Neural crest cell (in vitro differentiated cells): ENCODE data around the gene GPHN. TPM values are rescaled to one million over a fixed set of nuclear protein-coding genes. Genes with fewer than 3 reads are reported as not detected.
"Not testable (repeated sequence)": the region's sequence is repeated elsewhere in the genome, so short reads cannot be mapped to it uniquely, and the experiment has no call there.

Experiments used
- DNase-seq: peaks from one replicate; pipeline ENCODE4 v3.0.0; 2021; ENCODE audit warnings: low read depth, mixed read lengths, low spot score
- H3K27ac Mint-ChIP-seq: one replicate; pipeline ENCODE4 v1.8.0; 2021; ENCODE audit warnings: mild to moderate bottlenecking, mixed read lengths; ENCODE audit not compliant: unreplicated experiment
- H3K27me3 Mint-ChIP-seq: 2 replicates; pipeline ENCODE4 v1.8.0; 2021; ENCODE audit warnings: low read depth, mild to moderate bottlenecking, mixed read lengths
- H3K36me3 Mint-ChIP-seq: 2 replicates; pipeline ENCODE4 v1.8.0; 2021; ENCODE audit warnings: low read depth, mild to moderate bottlenecking, mixed read lengths
- H3K4me1 Mint-ChIP-seq: 2 replicates; pipeline ENCODE4 v1.8.0; 2021; ENCODE audit warnings: mixed read lengths
- H3K4me3 Mint-ChIP-seq: one replicate; pipeline ENCODE4 v1.8.0; 2021; ENCODE audit warnings: mild to moderate bottlenecking, mixed read lengths
- H3K9me3 Mint-ChIP-seq: 2 replicates; pipeline ENCODE4 v1.8.0; 2021; ENCODE audit warnings: mixed read lengths
- CTCF ChIP-seq: fragments of 200-600 bp; sonication (generic); conservative IDR thresholded peaks from 2 replicates; pipeline ENCODE4 v1.5.0; 2021; ENCODE audit warnings: antibody characterized with exemption, mild to moderate bottlenecking
- total RNA-seq: library from RNA; stranded (reverse); gene quantifications from 2 replicates; pipeline ENCODE4 v1.2.1, GENCODE V29; 2021

Gene GPHN
- total RNA-seq, 1 donor from 2014 or later: 43.5 TPM

- Mint-ChIP-seq H3K27me3 (no peaks in the 10 kb centered on the region), H3K4me3 (no peak overlapping the region), H3K4me1 (peaks cover 4% of the 10 kb centered on the region), H3K36me3 (peaks cover 21% of the 10 kb centered on the region), H3K27ac (no peak overlapping the region), H3K9me3 (peaks cover 14% of the 10 kb centered on the region)
- DNase-seq: no peak
- no peak for TF ChIP-seq CTCF
Observed at GRCh38 chr14:66708267-66708666, 200.3 kb downstream of the GPHN start.

- Mint-ChIP-seq H3K4me3 (no peak overlapping the region), H3K27me3 (no peaks in the 10 kb centered on the region), H3K9me3 (peaks cover 13% of the 10 kb centered on the region), H3K4me1 (peaks cover 4% of the 10 kb centered on the region), H3K36me3 (peaks cover 23% of the 10 kb centered on the region), H3K27ac (no peak overlapping the region)
- no peak for DNase-seq
- no peak for TF ChIP-seq CTCF
Observed at GRCh38 chr14:66709291-66709690, 201.3 kb downstream of the GPHN start.

- not testable (repeated sequence) for H3K4me3 Mint-ChIP-seq, H3K4me1 Mint-ChIP-seq, H3K27me3 Mint-ChIP-seq, DNase-seq, H3K27ac Mint-ChIP-seq
- H3K36me3 Mint-ChIP-seq: peaks cover 38% of the 10 kb centered on the region
- peaks cover 21% of the 10 kb centered on the region for H3K9me3 Mint-ChIP-seq
Observed at GRCh38 chr14:66714291-66714690, 206.3 kb downstream of the GPHN start.

GRCh38 chr14:66715313-66715712, 207.4 kb downstream of the GPHN start:
- H3K4me3 Mint-ChIP-seq, H3K27me3 Mint-ChIP-seq: not testable (repeated sequence)

GRCh38 chr14:66716227-66716626, 208.3 kb downstream of the GPHN start:
- Mint-ChIP-seq H3K27ac (no peak overlapping the region), H3K4me1 (no peaks in the 10 kb centered on the region), H3K27me3 (no peaks in the 10 kb centered on the region), H3K36me3 (peaks cover 38% of the 10 kb centered on the region), H3K9me3 (peaks cover 19% of the 10 kb centered on the region), H3K4me3 (no peak overlapping the region)
- TF ChIP-seq CTCF: no peak
- no peak for DNase-seq

More at GRCh38 chr14:66715313-66715712, 207.4 kb downstream of the GPHN start:
- Mint-ChIP-seq H3K36me3 (peaks cover 40% of the 10 kb centered on the region), H3K9me3 (peaks cover 21% of the 10 kb centered on the region)
- H3K4me1 Mint-ChIP-seq, H3K27ac Mint-ChIP-seq, DNase-seq: not testable (repeated sequence)

GRCh38 chr14:66717561-66718140, 209.7 kb downstream of the GPHN start:
- Mint-ChIP-seq H3K4me3 (no peak overlapping the region), H3K36me3 (peaks cover 34% of the 10 kb centered on the region), H3K4me1 (no peaks in the 10 kb centered on the region), H3K9me3 (peaks cover 19% of the 10 kb centered on the region), H3K27ac (no peak overlapping the region), H3K27me3 (no peaks in the 10 kb centered on the region)
- no peak for DNase-seq
- TF ChIP-seq CTCF: no peak
